HG03066 (cell line): Measurements from ENCODE around the gene FAM131B.

Source experiments
- ATAC-seq: cut with Tn5 transposase; IDR thresholded peaks from one replicate; pipeline ENCODE4 v1.9.1; 2021; ENCODE audit warnings: low read depth; ENCODE audit not compliant: unreplicated experiment

FAM131B gene

DNA sequence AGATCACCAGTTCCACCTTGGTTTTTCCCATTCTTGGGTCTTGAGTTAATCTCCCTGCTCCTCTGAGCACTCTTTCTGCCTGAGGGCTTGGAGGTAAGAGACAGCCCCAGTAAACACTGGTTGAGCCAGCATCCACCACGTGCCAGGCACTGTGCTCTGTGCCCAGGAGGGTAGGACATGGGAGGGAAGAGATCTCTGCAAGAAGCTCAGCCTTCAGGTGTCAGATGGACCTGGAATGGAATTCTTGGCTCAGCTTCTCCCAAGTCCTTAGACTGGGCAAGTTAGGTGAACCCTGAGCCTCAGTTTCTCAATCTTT, 21.1 kb upstream of the FAM131B start:
- no peak for ATAC-seq

DNA sequence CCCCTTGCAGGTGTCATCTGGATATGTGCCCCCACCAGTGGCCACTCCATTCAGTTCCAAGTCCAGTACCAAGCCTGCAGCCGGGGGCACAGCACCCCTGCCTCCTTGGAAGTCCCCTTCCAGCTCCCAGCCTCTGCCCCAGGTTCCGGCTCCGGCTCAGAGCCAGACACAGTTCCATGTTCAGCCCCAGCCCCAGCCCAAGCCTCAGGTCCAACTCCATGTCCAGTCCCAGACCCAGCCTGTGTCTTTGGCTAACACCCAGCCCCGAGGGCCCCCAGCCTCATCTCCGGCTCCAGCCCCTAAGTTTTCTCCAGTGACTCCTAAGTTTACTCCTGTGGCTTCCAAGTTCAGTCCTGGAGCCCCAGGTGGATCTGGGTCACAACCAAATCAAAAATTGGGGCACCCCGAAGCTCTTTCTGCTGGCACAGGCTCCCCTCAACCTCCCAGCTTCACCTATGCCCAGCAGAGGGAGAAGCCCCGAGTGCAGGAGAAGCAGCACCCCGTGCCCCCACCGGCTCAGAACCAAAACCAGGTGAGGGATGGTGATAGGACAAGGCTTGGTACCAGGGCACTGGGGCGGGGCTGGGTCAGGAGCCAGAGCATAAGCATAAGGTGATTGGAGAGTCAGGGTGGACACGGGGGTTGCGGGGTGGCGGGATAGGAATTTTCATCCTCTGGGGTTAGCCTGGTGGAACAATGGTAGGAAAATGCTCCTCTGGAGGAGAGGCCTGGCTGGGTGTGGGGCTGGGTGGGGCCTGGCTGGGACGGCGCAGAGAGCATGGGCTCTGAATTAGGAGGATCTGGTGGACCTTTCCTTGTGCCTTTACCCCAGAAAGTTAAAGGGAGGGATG, 20.5 kb upstream of the FAM131B start:
- no peak for ATAC-seq

DNA sequence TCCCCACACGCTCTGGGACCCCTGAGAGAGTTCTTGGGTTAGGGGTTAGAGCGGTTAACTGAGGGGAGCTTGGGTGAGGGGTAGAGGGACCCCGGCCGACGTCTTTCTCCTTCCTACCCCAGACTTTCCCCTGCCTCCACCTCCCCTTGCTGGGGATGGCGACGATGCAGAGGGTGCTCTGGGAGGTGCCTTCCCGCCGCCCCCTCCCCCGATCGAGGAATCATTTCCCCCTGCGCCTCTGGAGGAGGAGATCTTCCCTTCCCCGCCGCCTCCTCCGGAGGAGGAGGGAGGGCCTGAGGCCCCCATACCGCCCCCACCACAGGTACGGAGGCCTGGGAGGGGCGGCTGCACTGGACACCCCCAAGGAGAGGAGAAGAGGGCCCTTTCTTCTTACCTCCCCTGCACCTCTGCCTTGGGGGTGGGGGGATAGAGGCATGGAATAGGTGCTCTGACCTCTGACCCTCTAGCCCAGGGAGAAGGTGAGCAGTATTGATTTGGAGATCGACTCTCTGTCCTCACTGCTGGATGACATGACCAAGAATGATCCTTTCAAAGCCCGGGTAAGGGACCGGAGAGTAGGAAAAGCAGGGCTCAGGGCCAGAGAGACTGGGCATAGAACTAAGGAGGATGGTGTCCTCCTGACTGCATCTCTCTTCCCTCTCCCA, 19.7 kb upstream of the FAM131B start:
- no peak for ATAC-seq

DNA sequence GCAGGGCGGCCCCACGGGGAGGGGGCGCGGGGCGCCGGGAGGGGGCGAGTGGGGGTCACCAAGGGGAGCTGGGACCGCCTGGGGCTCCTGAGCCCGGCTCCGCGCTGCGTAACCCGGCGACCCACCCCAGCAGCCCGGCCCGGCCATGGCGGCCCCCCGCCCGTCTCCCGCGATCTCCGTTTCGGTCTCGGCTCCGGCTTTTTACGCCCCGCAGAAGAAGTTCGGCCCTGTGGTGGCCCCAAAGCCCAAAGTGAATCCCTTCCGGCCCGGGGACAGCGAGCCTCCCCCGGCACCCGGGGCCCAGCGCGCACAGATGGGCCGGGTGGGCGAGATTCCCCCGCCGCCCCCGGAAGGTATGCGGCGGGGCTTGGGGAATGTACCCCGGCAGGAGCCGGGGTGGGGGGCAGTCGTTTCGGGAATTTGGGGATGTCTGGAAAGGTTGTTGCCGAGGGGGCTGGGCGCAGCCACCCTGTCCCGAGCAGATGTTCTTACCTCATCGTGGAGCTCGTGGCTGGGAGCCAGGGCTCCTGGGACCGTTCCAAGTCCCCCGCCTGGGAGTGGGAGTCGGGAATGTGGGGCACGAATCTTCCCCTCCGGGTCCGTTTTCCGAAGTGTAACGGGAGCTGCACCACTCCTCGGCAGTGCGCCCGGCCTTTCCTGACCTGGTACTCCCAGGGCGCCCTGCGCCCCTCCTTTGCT, 19.1 kb upstream of the FAM131B start:
- ATAC-seq: peak; percentile 12

DNA sequence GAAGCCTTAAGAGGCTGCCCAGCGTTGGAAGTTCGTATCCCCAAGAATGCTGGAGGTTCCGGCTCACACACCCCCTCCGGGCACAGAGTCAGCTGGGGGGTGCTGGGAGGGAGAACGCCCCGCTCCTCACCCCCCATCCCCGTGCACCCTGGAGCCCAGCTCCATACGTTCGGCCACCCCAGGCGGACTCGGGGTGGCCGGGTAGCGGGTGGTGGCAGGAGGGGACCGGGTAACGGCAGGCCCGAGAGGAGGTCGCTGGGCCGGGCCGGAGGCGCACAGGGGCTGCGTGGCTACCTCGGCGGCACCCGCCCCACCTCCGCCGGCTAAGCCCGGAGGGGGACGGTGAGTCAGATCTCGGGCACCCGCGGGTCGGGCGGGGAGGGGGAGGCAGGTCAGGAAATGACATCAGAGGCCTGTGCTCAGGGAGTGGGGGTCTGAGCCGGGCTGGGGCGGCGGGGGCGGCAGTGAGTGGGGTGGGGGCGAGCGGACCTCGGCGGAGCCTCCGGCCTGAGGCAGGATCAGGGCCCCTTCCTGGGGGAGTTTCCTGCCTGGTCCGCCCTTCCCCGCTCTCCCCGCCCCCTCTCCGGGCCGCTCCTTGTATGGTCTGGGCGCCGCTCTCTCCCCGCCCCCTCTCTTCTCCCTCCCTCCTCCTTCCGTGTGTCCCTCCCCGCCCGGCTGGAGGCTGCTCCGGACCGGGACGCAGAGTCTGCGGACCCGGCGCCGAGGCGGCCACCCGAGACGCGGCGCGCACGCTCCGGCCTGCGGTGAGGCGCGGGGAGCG, 18.3 kb upstream of the FAM131B start, which contains the start of gene ZYX:
ZYX (plus strand) TSS at position 700 of the 781 bp plus-strand sequence. CDS start 227 bp downstream, outside the sequence.
- ATAC-seq: peak; percentile 72

DNA sequence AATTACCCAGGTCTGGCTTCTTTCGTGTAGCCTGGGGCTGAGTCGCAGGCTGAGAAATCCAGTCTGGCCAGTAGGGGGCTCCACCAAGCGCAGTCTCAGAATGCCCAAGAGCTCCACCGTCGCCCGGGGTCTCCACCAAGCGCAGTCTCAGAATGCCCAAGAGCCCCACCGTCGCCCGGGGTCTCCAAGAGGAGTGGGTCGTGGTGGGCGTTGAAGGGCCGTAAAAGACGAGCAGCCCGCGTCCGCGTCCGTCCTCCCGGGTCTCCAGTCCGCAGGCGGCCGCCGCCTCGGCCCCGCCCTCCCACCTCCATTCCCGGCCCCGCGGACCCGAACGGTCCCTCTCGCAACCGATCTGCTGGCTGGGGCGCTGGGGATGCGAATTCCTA, 17.7 kb upstream of the FAM131B start:
- ATAC-seq: peak; percentile 57

DNA sequence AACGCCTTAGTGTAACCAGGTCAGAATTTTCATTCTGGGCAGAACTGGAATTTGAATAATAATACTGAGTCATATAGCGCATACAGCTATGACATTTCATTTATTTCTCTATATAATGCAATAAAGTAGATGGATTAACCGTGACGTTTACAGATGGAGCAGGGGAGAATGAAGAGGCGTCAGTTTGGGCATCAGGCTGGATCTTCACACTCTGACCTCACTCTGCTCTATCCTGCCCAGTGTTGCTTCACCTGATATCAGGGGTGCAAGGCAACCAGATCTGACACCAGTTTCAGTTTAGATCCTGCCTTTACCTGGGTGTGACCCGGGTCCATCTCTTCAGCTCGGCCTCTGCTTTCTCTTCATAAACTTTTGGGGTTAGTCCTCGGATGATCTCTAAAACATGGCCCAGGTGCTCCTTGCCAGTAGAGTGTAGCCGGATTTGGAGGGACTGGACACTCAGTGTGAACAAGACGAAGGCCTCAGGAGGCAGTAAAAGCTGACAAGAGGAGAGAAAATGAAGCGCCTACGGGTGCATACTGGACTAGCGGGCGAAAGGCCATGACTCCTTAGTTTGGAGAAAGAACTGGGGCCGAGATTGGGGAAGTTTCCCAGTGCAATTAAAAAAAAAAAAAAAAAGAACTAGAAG, 17.2 kb upstream of the FAM131B start:
- ATAC-seq: peak; percentile 1

DNA sequence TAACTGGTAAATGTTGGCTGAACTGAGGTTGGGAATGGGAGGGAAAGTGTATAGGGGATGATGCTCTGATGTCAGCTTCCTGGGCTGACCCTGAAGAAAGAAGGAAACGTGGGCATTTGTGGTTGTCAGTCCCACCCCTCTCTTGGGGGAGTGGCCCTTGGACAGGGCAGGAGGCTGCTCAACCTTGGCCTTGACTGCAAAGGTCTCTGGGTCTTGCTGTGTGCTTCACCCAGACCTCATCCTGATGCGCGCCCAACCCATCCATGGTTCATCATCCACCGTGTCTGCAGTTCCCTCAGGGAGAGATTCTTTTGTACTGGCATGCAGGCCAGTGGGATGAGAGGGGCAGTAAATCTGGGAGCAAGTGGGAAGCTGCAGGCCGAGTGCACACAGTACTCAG, 13.9 kb upstream of the FAM131B start:
- ATAC-seq: no peak

DNA sequence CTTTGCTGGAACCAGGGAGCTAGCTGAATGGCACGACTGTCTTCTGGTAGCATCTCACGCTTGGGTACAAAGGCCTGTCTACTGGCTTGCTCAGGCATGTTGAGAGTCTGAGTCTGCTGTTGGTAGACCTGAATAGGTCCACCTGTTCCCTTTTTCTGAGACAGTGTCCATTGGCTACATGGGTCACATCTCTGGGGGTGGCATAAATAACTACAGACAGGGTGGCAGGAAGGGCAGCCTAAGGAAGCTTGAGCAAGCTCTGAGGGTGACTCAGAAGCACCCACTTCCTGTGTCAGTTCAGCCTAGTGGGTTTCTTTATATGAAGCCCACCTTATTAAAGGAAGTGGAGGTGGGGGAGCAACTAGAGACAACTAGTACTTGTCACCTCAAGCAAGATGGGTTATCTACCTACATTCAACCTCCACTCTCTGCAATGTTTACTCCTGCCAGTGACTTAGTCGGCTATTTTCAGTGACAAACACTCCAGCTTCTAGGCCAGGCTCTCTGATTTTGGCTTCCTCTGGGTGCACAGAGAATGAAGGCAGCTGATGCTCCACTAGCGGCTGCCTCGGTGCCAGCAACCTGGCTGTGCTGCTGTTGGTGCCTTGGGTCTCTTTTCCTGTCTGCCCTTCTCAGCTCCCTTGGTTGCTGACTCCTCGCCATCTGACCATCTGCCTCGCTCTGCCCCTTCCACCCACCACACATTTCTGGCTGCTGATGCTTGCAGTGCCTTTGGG, 13.0 kb upstream of the FAM131B start:
- ATAC-seq: no peak

DNA sequence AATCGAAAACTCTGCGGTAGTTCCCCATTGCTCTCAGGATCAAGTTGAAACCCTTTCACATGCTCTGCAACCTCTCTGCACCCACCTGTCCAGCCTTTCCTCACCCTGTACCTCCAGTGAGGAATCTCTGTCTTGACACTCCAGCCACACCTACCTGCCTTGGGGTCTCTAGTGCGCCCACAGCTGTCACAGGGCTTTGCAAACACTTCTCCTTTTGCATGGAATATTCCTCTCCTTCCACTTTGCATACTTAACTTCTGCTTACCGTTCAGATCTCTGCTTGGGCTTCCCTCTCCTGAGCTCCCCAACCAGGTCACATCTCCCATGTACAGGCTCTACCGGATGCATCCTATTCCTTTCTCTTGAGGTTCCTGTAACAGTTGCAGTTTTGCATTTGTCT, 12.0 kb upstream of the FAM131B start:
- ATAC-seq: no peak

DNA sequence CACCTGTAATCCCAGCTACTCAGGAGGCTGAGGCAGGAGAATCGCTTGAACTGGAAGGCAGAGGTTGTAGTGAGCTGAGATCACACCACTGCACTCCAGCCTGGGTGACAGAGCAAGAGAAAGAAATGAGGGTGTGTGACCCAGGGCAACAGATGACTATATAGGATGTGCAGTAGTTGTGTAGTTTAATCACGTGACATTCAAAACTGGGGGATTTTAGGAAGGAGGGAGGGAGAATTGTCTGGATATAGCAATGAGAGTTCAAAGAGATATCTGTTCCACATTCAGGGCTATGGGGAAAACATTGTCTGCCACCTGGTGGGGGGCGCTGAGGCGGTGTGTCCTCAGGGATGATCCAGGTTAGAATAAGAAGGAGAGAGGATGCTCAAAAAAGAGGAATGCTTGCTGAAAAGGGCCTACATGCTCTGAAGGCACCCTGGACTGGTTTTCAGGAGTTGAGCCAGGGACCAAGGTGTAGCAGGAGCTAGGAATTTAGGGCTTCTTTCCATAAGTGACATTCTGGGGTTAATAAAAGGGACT, 10.8 kb upstream of the FAM131B start:
- no peak for ATAC-seq

DNA sequence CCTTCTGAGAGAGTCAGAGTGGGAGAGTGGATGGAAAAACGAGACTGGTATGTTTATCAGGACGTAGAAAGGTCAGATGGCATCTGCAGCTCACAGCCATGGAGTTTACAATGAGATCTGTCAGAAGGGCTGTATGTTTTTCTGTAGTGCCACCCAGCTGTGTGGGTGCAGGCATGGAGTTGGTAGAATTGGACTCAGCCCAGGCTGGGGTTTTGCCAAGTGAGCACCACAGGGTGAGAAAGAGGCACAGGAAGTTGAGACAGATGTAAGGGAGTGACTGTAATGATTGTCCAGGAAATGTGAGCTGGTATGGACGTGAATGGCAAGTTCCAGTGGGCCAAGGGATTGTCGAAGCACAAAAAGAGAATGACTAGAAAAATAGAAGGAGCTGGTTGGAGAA, 9.6 kb upstream of the FAM131B start:
- no peak for ATAC-seq

DNA sequence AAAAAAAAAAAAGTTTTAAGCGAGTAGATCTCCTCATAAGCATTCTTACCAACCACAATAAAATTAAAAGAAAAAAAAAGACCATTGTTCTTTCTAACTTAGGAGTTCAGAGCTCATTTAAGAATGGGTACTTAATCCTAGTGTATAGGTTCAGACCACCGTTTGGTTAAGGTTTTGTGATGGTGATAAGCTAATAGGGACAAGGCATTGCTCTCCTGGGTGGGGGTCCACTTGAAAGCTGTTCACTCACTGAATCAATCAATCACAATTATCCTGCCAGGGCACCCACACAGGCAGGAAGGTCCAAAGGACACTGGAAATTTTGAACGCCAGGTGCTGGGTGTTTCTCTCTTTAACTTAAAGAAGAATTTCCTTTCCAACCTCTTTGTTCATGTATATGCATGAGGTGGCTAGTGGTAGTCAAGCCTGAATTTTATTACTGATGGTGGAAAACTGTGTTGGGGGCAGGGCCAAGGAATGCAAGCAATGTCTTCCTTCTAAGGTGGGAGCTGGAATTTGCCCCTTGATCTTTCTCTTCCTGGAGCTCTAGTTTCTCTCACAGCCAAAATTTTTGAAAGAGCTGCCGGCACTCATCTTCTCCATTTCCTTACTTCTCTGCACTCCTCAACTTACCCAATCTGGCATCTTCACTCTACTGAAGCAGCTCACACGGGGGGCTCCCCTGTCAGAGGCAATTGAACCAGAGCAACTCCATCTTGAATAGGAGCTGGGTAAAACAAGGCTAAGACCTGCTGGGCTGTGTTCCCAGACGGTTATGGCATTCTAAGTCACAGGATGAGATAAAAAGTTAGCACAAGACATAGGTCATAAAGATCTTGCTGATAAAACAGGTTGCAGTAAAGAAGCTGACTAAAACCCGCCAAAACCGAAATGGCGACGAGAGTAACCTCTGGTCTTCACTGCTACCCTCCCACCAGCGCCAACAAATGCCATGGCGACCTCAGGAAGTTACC, 7.5 kb upstream of the FAM131B start:
- ATAC-seq: no peak

DNA sequence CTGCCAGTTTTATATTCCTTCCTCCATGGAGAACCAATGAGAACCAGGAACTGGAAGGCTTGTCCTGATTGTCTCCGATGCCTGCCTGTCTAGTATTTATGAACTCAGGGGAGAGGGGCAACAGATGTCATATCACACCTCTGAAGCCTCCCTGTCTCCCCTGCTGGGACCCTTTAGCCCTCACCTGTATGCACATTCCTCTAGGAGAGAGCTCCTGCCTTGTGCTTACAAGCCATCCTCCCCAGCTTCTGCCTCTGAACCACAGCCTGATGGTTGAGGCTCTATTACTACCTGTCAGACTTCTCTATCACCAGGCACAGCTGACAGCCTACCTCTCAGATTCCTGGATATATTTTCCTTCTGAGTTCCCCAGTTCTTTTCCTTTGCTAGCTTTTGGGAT, 5.9 kb upstream of the FAM131B start:
- ATAC-seq: no peak

DNA sequence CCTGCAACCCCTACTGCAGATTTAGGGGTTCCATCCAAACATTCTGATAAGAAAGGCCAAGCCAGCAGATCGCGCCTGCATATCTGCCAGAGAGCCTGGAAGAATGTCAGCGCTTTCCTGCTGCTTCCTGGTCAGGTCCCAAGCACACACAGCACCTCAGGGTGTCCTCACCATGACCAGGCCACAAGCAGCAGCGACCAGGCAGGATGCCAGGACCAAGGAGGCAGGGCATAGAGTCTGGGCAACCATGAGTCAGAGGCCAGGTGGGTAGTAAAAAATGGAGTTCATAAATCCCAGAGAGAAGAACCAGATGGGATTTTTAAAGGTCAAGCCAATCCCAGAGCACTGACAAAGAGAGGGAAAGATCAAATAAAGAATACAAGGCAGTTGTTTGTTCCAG, 5.5 kb upstream of the FAM131B start:
- ATAC-seq: no peak

DNA sequence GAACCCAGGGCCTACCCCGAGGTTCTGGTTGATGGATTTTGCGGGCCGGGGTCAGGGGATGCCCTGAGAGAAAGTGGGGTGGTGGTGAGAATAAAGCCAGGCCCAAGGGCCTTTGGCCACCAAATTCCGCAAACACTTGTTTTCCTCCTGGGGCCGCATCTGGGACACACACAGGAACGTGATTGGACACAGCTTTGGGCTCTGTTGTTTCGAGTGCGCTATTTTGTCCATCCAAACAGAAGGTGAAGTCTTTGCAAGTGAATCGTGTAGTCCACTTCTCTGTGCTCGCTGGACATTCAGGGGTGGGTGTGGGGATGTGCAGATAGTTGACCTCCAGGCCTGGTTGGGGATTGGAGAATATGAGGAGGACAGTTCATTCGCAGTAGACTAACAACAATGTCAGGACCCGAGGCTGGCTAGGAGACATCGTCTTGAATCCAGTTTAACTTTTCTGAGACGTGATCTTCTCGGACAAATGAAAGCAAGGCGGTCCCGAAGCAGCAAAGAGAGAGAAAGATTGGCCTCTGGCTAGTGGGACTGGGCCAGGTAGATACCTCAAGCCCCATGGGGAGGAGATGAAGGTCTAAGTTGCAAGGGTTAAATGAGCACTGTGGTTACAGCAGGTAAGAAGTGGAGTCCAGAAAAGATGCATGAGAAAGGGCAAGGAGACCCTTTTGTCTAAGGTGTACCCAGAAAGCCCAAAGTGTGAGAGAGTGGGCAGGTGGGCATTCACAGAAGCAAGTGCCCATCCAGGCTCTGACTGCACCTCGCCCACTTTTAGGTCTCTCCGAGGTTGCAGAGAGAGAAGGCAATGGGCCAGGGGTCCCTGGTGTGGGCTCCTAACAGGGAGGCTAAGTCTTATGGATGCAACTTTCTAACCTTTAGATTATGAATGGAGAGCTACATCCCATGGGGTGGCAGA, 764 bp upstream of the FAM131B start:
- ATAC-seq: no peak

DNA sequence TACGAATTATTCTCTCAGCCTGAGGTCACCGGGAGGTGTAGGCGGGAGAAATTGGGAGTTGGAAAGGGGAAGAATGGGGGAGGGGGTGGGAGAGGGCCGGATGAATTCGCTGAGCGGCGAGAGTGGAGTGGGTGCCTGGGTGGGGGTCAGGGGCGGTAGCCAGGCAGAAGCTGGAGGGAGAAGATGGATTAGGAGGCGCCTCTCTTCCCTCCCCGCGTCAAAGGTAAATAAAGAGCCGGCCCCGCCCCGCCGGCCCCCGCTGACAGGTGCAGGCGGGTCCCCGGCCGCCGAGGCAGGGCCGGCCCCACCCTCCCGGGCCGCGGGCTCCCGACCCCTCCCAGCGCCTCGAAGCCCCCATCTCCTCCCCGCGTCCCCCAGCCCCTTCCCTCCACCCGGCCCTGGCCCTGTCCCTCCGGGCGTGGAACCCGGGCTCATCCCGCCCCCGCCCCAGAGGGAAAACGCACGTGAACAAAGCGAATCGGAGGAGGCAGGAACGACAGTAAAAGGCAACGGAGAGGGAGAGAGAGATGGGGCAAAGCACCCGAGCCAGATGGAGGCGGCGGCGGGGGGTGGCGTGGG, 872 bp downstream of the FAM131B start:
- ATAC-seq: no peak
